ENCODE data around the gene SLC9A5. TPM values are rescaled to one million over a fixed set of nuclear protein-coding genes. Genes with fewer than 3 reads are reported as not detected.

The SLC9A5 gene
- total RNA-seq, 1 experiment from 2014 or later = 5.6 TPM

DNA sequence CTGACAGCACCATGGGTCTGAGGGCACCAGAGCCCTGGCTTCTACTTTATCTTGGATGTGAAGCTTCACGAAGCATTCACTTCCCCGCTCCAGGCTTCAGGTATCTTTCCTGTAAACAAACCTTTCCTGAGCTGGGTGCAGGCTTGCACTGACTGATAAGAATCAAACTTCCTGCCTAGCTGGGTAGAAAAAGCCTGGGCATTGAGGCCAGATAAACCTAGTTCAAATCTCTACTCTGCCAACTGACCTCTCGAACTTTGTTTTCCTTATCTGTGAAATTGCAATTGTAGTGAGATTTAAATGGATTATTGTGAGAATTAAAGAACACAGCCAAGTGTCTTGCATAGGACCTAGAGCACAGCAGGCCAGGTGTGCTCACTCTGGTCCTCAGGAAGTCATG is 24.8 kb upstream of the SLC9A5 start (continued):
- TF ChIP-seq EGR1 (IDR thresholded peaks at IDR 0.05; ENCODE audit: low read depth) = no peak
- no peak for TF ChIP-seq SRF (IDR thresholded peaks at IDR 0.05; ENCODE audit: low read depth)

DNA sequence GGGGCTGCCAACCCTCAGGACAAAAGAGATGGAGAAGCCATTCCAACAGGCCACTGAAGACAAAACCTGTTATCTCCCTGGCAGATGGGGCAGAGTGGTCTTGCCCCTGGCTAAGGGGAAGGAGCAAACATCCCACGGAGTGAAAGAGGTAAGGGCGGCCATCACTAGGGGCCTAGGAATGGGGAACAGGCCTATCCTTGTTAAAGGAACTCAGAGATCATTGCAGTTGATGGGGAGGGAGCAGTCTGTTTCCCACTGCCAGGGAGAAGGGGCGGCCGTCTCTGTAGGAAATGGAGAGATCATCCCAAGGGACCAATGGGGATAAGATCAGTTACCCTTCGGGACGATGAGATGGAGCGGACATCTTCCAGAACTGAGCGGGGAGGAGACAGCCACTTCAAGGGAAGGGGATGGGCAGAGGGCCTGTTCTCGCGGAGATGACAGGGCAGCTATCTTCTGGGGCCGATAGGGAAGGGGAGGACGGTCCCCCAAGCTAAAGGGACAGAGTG is 22.4 kb upstream of the SLC9A5 start:
- DNase-seq (ENCODE audit: low read depth, low spot score) = no peak
- no peak for ATAC-seq
- peaks cover 12 to 29% of the 10 kb centered on the region in 2 experiments; a peak in 3 of 4 replicates for H3K36me3 ChIP-seq (ENCODE audit: control insufficient read depth in 1 of 2, insufficient read depth in 2 of 2, low read length in 2 of 2)
- intact Hi-C loops (cut with micrococcal nuclease) = no loop called here
- no peaks in the 10 kb centered on the region for H3K9me3 ChIP-seq (ENCODE audit: control insufficient read depth in 1 of 2, insufficient read depth in 1 of 2, low read depth in 1 of 2, low read length in 2 of 2)
- peak overlapping the region; percentile 88 for H3K4me2 ChIP-seq (ENCODE audit: low read length)
- H2AFZ ChIP-seq (ENCODE audit: low read depth, low read length, poor library complexity, severe bottlenecking) = no peak overlapping the region
- no peaks in the 10 kb centered on the region for H3K9me2 ChIP-seq (ENCODE audit: insufficient read depth)
- RAD21 ChIA-PET (ENCODE audit: low non-redundant PET in 1 of 2, low total read pairs in 2 of 2, uncharacterized antibody in 2 of 2, unreplicated experiment in 2 of 2) = interaction anchor here in 1 of 2 experiments (1.0 kb wide), 1 partner anchor 20 kb away, joined by 6 read pairs; the partner anchor contains the start of gene FHOD1
- CTCF ChIA-PET = interaction anchor here (0.7 to 2.5 kb wide), 7 partner anchors 10 to 265 kb away, joined by 3 to 10 read pairs (median 4); partner anchors contain the start of genes ATP6V0D1, CES3 and ELMO3
- H3K4me3 ChIP-seq (replicated peaks in 1 of 2; ENCODE audit: low read depth in 1 of 2, low read length in 2 of 2) = peak overlapping the region; percentile 80 to 88
- TF ChIP-seq, protein P1, sequence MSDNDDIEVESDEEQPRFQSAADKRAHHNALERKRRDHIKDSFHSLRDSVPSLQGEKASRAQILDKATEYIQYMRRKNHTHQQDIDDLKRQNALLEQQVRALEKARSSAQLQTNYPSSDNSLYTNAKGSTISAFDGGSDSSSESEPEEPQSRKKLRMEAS (IDR thresholded peaks at IDR 0.05) = no peak
- TF ChIP-seq, protein P2, sequence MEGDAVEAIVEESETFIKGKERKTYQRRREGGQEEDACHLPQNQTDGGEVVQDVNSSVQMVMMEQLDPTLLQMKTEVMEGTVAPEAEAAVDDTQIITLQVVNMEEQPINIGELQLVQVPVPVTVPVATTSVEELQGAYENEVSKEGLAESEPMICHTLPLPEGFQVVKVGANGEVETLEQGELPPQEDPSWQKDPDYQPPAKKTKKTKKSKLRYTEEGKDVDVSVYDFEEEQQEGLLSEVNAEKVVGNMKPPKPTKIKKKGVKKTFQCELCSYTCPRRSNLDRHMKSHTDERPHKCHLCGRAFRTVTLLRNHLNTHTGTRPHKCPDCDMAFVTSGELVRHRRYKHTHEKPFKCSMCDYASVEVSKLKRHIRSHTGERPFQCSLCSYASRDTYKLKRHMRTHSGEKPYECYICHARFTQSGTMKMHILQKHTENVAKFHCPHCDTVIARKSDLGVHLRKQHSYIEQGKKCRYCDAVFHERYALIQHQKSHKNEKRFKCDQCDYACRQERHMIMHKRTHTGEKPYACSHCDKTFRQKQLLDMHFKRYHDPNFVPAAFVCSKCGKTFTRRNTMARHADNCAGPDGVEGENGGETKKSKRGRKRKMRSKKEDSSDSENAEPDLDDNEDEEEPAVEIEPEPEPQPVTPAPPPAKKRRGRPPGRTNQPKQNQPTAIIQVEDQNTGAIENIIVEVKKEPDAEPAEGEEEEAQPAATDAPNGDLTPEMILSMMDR (IDR thresholded peaks at IDR 0.05 in 2 of 3, conservative IDR thresholded peaks at IDR 0.05 in 1 of 3; ENCODE audit: borderline replicate concordance in 1 of 3, insufficient read depth in 1 of 3, low read depth in 2 of 3, low read length in 2 of 3) = no peak
- TF ChIP-seq POLR2A (IDR thresholded peaks at IDR 0.05; ENCODE audit: borderline replicate concordance, extremely low read depth, insufficient read depth, insufficient read length) (no peak), TCF7L2 (IDR thresholded peaks at IDR 0.05; ENCODE audit: borderline replicate concordance, extremely low read depth, insufficient read depth, insufficient read length) (no peak), FOSL1 (IDR thresholded peaks at IDR 0.05; ENCODE audit: low read depth) (no peak), EZH2 (IDR thresholded peaks at IDR 0.05) (no peak), SIN3A (IDR thresholded peaks at IDR 0.05; ENCODE audit: low read depth) (no peak), CBX3 (IDR thresholded peaks at IDR 0.05; ENCODE audit: low read depth) (no peak), SRF (IDR thresholded peaks at IDR 0.05; ENCODE audit: low read depth) (no peak), POLR2AphosphoS5 (IDR thresholded peaks at IDR 0.05; ENCODE audit: low read depth, low read length) (no peak), SP1 (IDR thresholded peaks at IDR 0.05; ENCODE audit: low read depth) (no peak)
- TF ChIP-seq, protein P3, sequence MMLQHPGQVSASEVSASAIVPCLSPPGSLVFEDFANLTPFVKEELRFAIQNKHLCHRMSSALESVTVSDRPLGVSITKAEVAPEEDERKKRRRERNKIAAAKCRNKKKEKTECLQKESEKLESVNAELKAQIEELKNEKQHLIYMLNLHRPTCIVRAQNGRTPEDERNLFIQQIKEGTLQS (IDR thresholded peaks at IDR 0.05) = no peak
- TF ChIP-seq, protein P4, sequence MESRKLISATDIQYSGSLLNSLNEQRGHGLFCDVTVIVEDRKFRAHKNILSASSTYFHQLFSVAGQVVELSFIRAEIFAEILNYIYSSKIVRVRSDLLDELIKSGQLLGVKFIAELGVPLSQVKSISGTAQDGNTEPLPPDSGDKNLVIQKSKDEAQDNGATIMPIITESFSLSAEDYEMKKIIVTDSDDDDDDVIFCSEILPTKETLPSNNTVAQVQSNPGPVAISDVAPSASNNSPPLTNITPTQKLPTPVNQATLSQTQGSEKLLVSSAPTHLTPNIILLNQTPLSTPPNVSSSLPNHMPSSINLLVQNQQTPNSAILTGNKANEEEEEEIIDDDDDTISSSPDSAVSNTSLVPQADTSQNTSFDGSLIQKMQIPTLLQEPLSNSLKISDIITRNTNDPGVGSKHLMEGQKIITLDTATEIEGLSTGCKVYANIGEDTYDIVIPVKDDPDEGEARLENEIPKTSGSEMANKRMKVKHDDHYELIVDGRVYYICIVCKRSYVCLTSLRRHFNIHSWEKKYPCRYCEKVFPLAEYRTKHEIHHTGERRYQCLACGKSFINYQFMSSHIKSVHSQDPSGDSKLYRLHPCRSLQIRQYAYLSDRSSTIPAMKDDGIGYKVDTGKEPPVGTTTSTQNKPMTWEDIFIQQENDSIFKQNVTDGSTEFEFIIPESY (IDR thresholded peaks at IDR 0.05; ENCODE audit: extremely low read depth, insufficient replicate concordance, low read length) = no peak
- POLR2A ChIA-PET = interaction anchor here (0.9 to 1.6 kb wide), 6 partner anchors 9 to 41 kb away, joined by 3 to 13 read pairs (median 3); partner anchors contain the start of gene FHOD1
- H3K27me3 ChIP-seq (ENCODE audit: insufficient read depth, low read length) = no peaks in the 10 kb centered on the region
- H3K9ac ChIP-seq (ENCODE audit: low read length) = peak overlapping the region; percentile 80
- H3K27ac ChIP-seq (ENCODE audit: low read depth, low read length) = no peak overlapping the region
- no peaks in the 10 kb centered on the region for H4K20me1 ChIP-seq (ENCODE audit: insufficient read depth)
- H3K79me2 ChIP-seq (ENCODE audit: insufficient read depth, low read length) = peaks cover 18% of the 10 kb centered on the region
- BruUV-seq (replicated peaks) = TSS peak; percentile 32
- peaks cover 6 to 18% of the 10 kb centered on the region in 2 experiments; a peak in 3 of 4 replicates for H3K4me1 ChIP-seq (ENCODE audit: control insufficient read depth in 1 of 2, insufficient read depth in 2 of 2, low read length in 2 of 2)

All from HCT116 (cell line).